HepG2 (cell line): ENCODE measurements around the gene VPS13D. TPM values are rescaled to one million over a fixed set of nuclear protein-coding genes. Genes with fewer than 3 reads are reported as not detected.
A peak's percentile ranks its signal among the peaks of the same experiment; 100 is the strongest.

Source experiments
- ATAC-seq: fragments of 200-7000 bp; cut with Tn5 transposase; 3 replicates; pipeline ENCODE4 v1.9.1; 2020; ENCODE audit warnings: mild to moderate bottlenecking, moderate library complexity
- BruUV-seq: library from RNA; stranded (reverse); fragments of 400-500 nt; replicated peaks from 2 replicates; lab custom pipeline; 2021; lab: Mats Ljungman, UMichigan
- CTCF ChIA-PET: fragments of 300-600 bp; formaldehyde crosslinking; extraction: SDS; loops from one replicate; lab custom pipeline; 2021; ENCODE audit warnings: low total read pairs, inconsistent platforms, low intra/inter-chr PET ratio; lab: Yijun Ruan, JAX
- POLR2A ChIA-PET: fragments of 350-600 bp; sonication (Branson Sonifier 250); formaldehyde crosslinking; loops from one replicate; lab custom pipeline; 2020; ENCODE audit warnings: antibody characterized with exemption, inconsistent platforms; lab: Yijun Ruan, JAX
- DNase-seq: peaks from one replicate; pipeline ENCODE4 v3.0.0-alpha.2; 2015; ENCODE audit warnings: low spot score
- FAIRE-seq: peaks from 3 replicates; lab custom pipeline; 2011; peaks lifted over from hg19 to GRCh38; lab: Jason Lieb, UNC
- H2AFZ ChIP-seq: one replicate; pipeline ENCODE4 v1.6.1; 2011; ENCODE audit warnings: low read length, inconsistent platforms
- H3K27ac ChIP-seq: fragments of 300-600 bp; 3 replicates; pipeline ENCODE4 v1.8.0; 2011; ENCODE audit warnings: mixed run types, mild to moderate bottlenecking, mixed read lengths, low read length, inconsistent platforms; ENCODE audit not compliant: insufficient read depth; ENCODE audit errors: extremely low read length
- H3K27me3 ChIP-seq, 2 experiments: fragments of 200-600 bp in 1 of 2; 2 replicates in 1 of 2; 3 replicates in 1 of 2; pipeline versions ENCODE4 v1.6.0 to v1.8.0; 2011; ENCODE audit warnings: low read length in 2 of 2, mild to moderate bottlenecking in 2 of 2, moderate library complexity in 2 of 2, inconsistent platforms in 1 of 2; ENCODE audit not compliant: insufficient read depth in 2 of 2, control insufficient read depth in 1 of 2
- H3K36me3 ChIP-seq, 2 experiments: fragments of 200-600 bp in 1 of 2; replicated peaks in 1 of 2; 2 replicates in 1 of 2; 3 replicates in 1 of 2; pipeline versions ENCODE4 v1.5.1 to v1.8.0; 2011; ENCODE audit warnings: low read length in 2 of 2, inconsistent platforms in 1 of 2; ENCODE audit not compliant: insufficient read depth in 2 of 2, control insufficient read depth in 1 of 2
- H3K4me1 ChIP-seq: 2 replicates; pipeline ENCODE4 v1.5.1; 2012; ENCODE audit warnings: low read length, inconsistent platforms; ENCODE audit not compliant: insufficient read depth
- H3K4me2 ChIP-seq: 2 replicates; pipeline ENCODE4 v1.6.0; 2011; ENCODE audit warnings: low read depth, low read length, inconsistent platforms
- H3K4me3 ChIP-seq, 3 experiments: fragments of 200-600 bp in 1 of 3; sonication (generic), shearing (Covaris generic) in 1 of 3; replicated peaks in 1 of 3; 2 replicates each; pipeline ENCODE4 v1.5.1; 2011 to 2016; ENCODE audit warnings: low read length in 3 of 3, inconsistent platforms in 2 of 3, low read depth in 2 of 3, mild to moderate bottlenecking in 2 of 3, control low read depth in 1 of 3, mixed read lengths in 1 of 3; ENCODE audit not compliant: insufficient read depth in 1 of 3
- H3K79me2 ChIP-seq: one replicate; pipeline ENCODE4 v1.6.1; 2011; ENCODE audit warnings: low read length, inconsistent platforms; ENCODE audit not compliant: insufficient read depth
- H3K9ac ChIP-seq: 2 replicates; pipeline ENCODE4 v1.6.0; 2011; ENCODE audit warnings: mild to moderate bottlenecking, low read depth, low read length, inconsistent platforms; ENCODE audit not compliant: insufficient read depth
- H3K9me3 ChIP-seq: 2 replicates; pipeline ENCODE4 v1.5.1; 2012; ENCODE audit warnings: mild to moderate bottlenecking, low read length
- H4K20me1 ChIP-seq: 2 replicates; pipeline ENCODE4 v1.6.0; 2011; ENCODE audit warnings: inconsistent platforms, mild to moderate bottlenecking, low read length, moderate library complexity; ENCODE audit not compliant: insufficient read depth
- NFYB ChIP-seq: sonication (generic); formaldehyde crosslinking; IDR thresholded peaks from 2 replicates; pipeline ENCODE4 v1.4.0; 2020; ENCODE audit warnings: missing genetic modification reagents
- NFYC ChIP-seq: IDR thresholded peaks from 2 replicates; pipeline ENCODE4 v1.6.1; 2016; ENCODE audit warnings: missing genetic modification reagents, missing compliant biosample characterization
- RAD51 ChIP-seq: fragments of 450-650 bp; IDR thresholded peaks from 2 replicates; pipeline ENCODE4 v1.6.1; 2016; ENCODE audit warnings: borderline replicate concordance
- RARA ChIP-seq: IDR thresholded peaks from 2 replicates; pipeline ENCODE4 v1.6.1; 2016; ENCODE audit warnings: missing genetic modification reagents, missing compliant biosample characterization
- SAP130 ChIP-seq: IDR thresholded peaks from 2 replicates; pipeline ENCODE4 v1.6.1; 2016; ENCODE audit warnings: low read depth
- ZFX ChIP-seq: sonication (generic); formaldehyde crosslinking; IDR thresholded peaks from 2 replicates; pipeline ENCODE4 v1.4.0; 2020; ENCODE audit warnings: mild to moderate bottlenecking, low read depth, missing genetic modification reagents, moderate library complexity
- ZKSCAN5 ChIP-seq: sonication (generic); formaldehyde crosslinking; IDR thresholded peaks from 2 replicates; pipeline ENCODE4 v1.5.1; 2020; ENCODE audit warnings: mild to moderate bottlenecking, missing genetic modification reagents
- ZMYM4 ChIP-seq: sonication (generic); formaldehyde crosslinking; IDR thresholded peaks from 2 replicates; pipeline ENCODE4 v1.8.1; 2023; ENCODE audit warnings: mild to moderate bottlenecking, missing genetic modification reagents
- ZNF264 ChIP-seq: sonication (generic); formaldehyde crosslinking; IDR thresholded peaks from 2 replicates; pipeline ENCODE4 v1.4.0; 2020; ENCODE audit warnings: missing genetic modification reagents
- ZNF329 ChIP-seq: sonication (generic); formaldehyde crosslinking; IDR thresholded peaks from 2 replicates; pipeline ENCODE4 v1.9.0; 2021; ENCODE audit warnings: low read depth, mild to moderate bottlenecking, missing genetic modification reagents
- ZNF724P ChIP-seq: sonication (generic); formaldehyde crosslinking; IDR thresholded peaks from 2 replicates; pipeline ENCODE4 v1.8.0; 2022; ENCODE audit warnings: missing genetic modification reagents, borderline replicate concordance
- ZNF747 ChIP-seq: sonication (generic); formaldehyde crosslinking; IDR thresholded peaks from 2 replicates; pipeline ENCODE4 v1.8.1; 2023; ENCODE audit warnings: missing genetic modification reagents, mild to moderate bottlenecking, borderline replicate concordance
- WGBS: methylation state at CpG from one replicate; pipeline ENCODE4 v1.1.6; 2017; ENCODE audit warnings: low lambda C conversion rate; 5-methylcytosine and 5-hydroxymethylcytosine counted together
- in situ Hi-C: cut with HindIII; loops from 2 replicates; pipeline ENCODE4 v1.10.0; 2017; ENCODE audit warnings: low pct_unique_long_range_greater_than_20kb; ENCODE audit not compliant: extremely low pct_ligation_motif_present
- intact Hi-C: fragments of 100-400 bp; cut with micrococcal nuclease; formaldehyde crosslinking; loops from one replicate; pipeline ENCODE4 v1.10.0; 2022; ENCODE audit not compliant: unreplicated experiment
- polyA plus RNA-seq, 8 experiments: library from polyadenylated mRNA; depleted of rRNA in 3 of 8; stranded (reverse) in 7 of 8; unstranded in 1 of 8; fragments of >200 nt; fragmentation: Illumina TruSeq in 4 of 8; extraction: Trizol in 4 of 8; gene quantifications; 2 replicates each; pipeline versions ENCODE4 v1.2.1 to v1.2.3, GENCODE V29; 2011 to 2016; ENCODE audit warnings: low read depth in 4 of 8, missing spikeins in 1 of 8, mixed read lengths in 1 of 8; ENCODE audit not compliant: insufficient read depth in 1 of 8
- total RNA-seq, 5 experiments: library from RNA; depleted of rRNA; stranded (reverse); fragments of >200 nt; fragmentation: Illumina TruSeq; extraction: Trizol; gene quantifications; 2 replicates each; pipeline ENCODE4 v1.2.3, GENCODE V29; 2016; ENCODE audit warnings: low read depth in 1 of 5
- TF ChIP-seq, protein P1 (sequence below): sonication (generic); formaldehyde crosslinking; IDR thresholded peaks from 2 replicates; pipeline ENCODE4 v1.5.1; 2020; ENCODE audit warnings: mild to moderate bottlenecking, missing genetic modification reagents, moderate library complexity
- TF ChIP-seq, protein P2 (sequence below), 2 experiments: sonication (generic) in 1 of 2; formaldehyde crosslinking in 1 of 2; IDR thresholded peaks; 2 replicates each; pipeline versions ENCODE4 v1.5.1 to v1.6.1; 2011 to 2020; ENCODE audit warnings: borderline replicate concordance in 1 of 2, low read depth in 1 of 2, low read length in 1 of 2, mild to moderate bottlenecking in 1 of 2, missing genetic modification reagents in 1 of 2, moderate library complexity in 1 of 2

Gene VPS13D
- total and polyA plus RNA-seq, 2 of the 13 experiments (the other 11 are each of a cell fraction or from before 2014, with no cell fraction given), result 8.6 to 13.9 TPM

- TF ChIP-seq SAP130, result peak; percentile 18; the same call in 1 of the 2 replicates
- TF ChIP-seq, protein P1, sequence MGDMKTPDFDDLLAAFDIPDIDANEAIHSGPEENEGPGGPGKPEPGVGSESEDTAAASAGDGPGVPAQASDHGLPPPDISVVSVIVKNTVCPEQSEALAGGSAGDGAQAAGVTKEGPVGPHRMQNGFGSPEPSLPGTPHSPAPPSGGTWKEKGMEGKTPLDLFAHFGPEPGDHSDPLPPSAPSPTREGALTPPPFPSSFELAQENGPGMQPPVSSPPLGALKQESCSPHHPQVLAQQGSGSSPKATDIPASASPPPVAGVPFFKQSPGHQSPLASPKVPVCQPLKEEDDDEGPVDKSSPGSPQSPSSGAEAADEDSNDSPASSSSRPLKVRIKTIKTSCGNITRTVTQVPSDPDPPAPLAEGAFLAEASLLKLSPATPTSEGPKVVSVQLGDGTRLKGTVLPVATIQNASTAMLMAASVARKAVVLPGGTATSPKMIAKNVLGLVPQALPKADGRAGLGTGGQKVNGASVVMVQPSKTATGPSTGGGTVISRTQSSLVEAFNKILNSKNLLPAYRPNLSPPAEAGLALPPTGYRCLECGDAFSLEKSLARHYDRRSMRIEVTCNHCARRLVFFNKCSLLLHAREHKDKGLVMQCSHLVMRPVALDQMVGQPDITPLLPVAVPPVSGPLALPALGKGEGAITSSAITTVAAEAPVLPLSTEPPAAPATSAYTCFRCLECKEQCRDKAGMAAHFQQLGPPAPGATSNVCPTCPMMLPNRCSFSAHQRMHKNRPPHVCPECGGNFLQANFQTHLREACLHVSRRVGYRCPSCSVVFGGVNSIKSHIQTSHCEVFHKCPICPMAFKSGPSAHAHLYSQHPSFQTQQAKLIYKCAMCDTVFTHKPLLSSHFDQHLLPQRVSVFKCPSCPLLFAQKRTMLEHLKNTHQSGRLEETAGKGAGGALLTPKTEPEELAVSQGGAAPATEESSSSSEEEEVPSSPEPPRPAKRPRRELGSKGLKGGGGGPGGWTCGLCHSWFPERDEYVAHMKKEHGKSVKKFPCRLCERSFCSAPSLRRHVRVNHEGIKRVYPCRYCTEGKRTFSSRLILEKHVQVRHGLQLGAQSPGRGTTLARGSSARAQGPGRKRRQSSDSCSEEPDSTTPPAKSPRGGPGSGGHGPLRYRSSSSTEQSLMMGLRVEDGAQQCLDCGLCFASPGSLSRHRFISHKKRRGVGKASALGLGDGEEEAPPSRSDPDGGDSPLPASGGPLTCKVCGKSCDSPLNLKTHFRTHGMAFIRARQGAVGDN (CRISPR knock-in tag), result peak; percentile 69
- peak; percentile 85 for TF ChIP-seq RARA (CRISPR knock-in tag)
- 0 out of 2 replicates have a peak, but pooled peaks have one; percentile 32 for TF ChIP-seq ZFX
Observed at GRCh38 chr1:12552951-12553921, 323.4 kb downstream of the VPS13D start (continued).

GRCh38 chr1:12553963-12554362 lies 324.1 kb downstream of the VPS13D start:
- Histone ChIP-seq H3K27me3 (peaks cover 0 to 12% of the 10 kb centered on the region in 2 experiments; a peak in 2 of 5 replicates), H3K9ac (no peak overlapping the region), H3K9me3 (no peaks in the 10 kb centered on the region), H3K4me1 (peaks cover 89% of the 10 kb centered on the region), H4K20me1 (no peaks in the 10 kb centered on the region), H3K4me2 (peak overlapping the region; percentile 72), H3K79me2 (no peaks in the 10 kb centered on the region), H2AFZ (no peak overlapping the region), H3K27ac (no peak overlapping the region), H3K4me3 (peak overlapping the region in 2 of 3 experiments; percentile 32 to 58; a peak in 4 of 6 replicates), H3K36me3 (no peaks in the 10 kb centered on the region)
- peak; percentile 64 for DNase-seq
- FAIRE-seq, result no peak
- WGBS, result 25% methylated on average over 2 of the region's 3 CpGs
- ATAC-seq, result peak; percentile 55
- POLR2A ChIA-PET, result interaction anchor here (0.9 to 2.1 kb wide), 4 partner anchors 12 to 64 kb away, joined by 3 to 12 read pairs (median 3); partner anchors contain the start of gene DHRS3
- no TSS peak for BruUV-seq
- intact Hi-C loops, result no loop called here
- CTCF ChIA-PET, result no interaction called here
- in situ Hi-C loops, result loop anchor here (5.0 kb wide), 1 partner anchor 63 kb away; the partner anchor contains the start of gene DHRS3
- TF ChIP-seq ZNF264 (CRISPR knock-in tag) (no peak), ZNF724P (CRISPR knock-in tag) (no peak), ZKSCAN5 (no peak), ZMYM4 (peak; percentile 64), ZNF329 (CRISPR knock-in tag) (0 out of 2 replicates have a peak, but pooled peaks have one; percentile 35), NFYC (CRISPR knock-in tag) (peak; percentile 85), ZNF747 (CRISPR knock-in tag) (no peak), NFYB (CRISPR knock-in tag) (peak; percentile 80), RAD51 (peak; percentile 47; the same call in 1 of the 2 replicates)
- TF ChIP-seq, protein P2, sequence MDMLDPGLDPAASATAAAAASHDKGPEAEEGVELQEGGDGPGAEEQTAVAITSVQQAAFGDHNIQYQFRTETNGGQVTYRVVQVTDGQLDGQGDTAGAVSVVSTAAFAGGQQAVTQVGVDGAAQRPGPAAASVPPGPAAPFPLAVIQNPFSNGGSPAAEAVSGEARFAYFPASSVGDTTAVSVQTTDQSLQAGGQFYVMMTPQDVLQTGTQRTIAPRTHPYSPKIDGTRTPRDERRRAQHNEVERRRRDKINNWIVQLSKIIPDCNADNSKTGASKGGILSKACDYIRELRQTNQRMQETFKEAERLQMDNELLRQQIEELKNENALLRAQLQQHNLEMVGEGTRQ (IDR thresholded peaks at IDR 0.05; ENCODE audit: low read depth, low read length), result peak; percentile 84
- TF ChIP-seq, protein P2 (CRISPR knock-in tag; IDR thresholded peaks at IDR 0.05; ENCODE audit: borderline replicate concordance), result peak; percentile 85; the same call in 1 of the 2 replicates
